Erythroblast (primary cell): ENCODE measurements around the gene COL9A3.

Experiments used
- GATA1 ChIP-seq: IDR thresholded peaks from 2 replicates; pipeline ENCODE4 v1.6.1; 2011; ENCODE audit warnings: low read depth, mild to moderate bottlenecking, control low read depth, low read length, moderate library complexity
- POLR2A ChIP-seq: IDR thresholded peaks from 2 replicates; pipeline ENCODE4 v1.6.1; 2011; ENCODE audit warnings: mild to moderate bottlenecking, low read length

- TF ChIP-seq POLR2A (no peak), GATA1 (no peak)
Observed at GRCh38 chr20:62804021-62804626, 12.7 kb upstream of the COL9A3 start.
